Measurements from ENCODE around the gene DCTN1.
"Not testable (repeated sequence)": the region's sequence is repeated elsewhere in the genome, so short reads cannot be mapped to it uniquely, and the experiment has no call there.

Gene DCTN1

GRCh38 chr2:74368499-74368898 is 11.6 kb downstream of the DCTN1 start:
- no peak for DNase-seq

- no peak for DNase-seq
These were observed 12.3 kb downstream of the DCTN1 start for GRCh38 chr2:74367789-74368188.

GRCh38 chr2:74366036-74366435 is 14.1 kb downstream of the DCTN1 start:
- DNase-seq = no peak

GRCh38 chr2:74364533-74365505 is 15.3 kb downstream of the DCTN1 start:
- DNase-seq = no peak

- no peak for DNase-seq
These were observed 18.8 kb downstream of the DCTN1 start for GRCh38 chr2:74361327-74361726.

- no peak for DNase-seq
These were observed 22.5 kb downstream of the DCTN1 start for GRCh38 chr2:74357627-74358026.

- DNase-seq = no peak
These were observed 30.2 kb downstream of the DCTN1 start for GRCh38 chr2:74349889-74350288.

GRCh38 chr2:74347742-74348141 is 32.4 kb downstream of the DCTN1 start:
- no peak for DNase-seq

- no peak for DNase-seq
These were observed 32.8 kb downstream of the DCTN1 start for GRCh38 chr2:74347303-74347702.

GRCh38 chr2:74345272-74345943 is 34.7 kb downstream of the DCTN1 start:
- DNase-seq = no peak

- no peak for DNase-seq
These were observed 36.8 kb downstream of the DCTN1 start, which contains the start of gene SLC4A5 for GRCh38 chr2:74343316-74343715. TSS of gene SLC4A5 (minus strand) at chr2:74343416. CDS start at chr2:74315023, 28,393 bp downstream.

- DNase-seq = not testable (repeated sequence)
These were observed 43.9 kb downstream of the DCTN1 start for GRCh38 chr2:74336227-74336626.

- peak; percentile 79 to 80 for DNase-seq
These were observed 45.2 kb downstream of the DCTN1 start for GRCh38 chr2:74334931-74335333.

GRCh38 chr2:74333896-74334586 is 46.1 kb downstream of the DCTN1 start:
- no peak for DNase-seq

- no peak for DNase-seq
These were observed 46.9 kb downstream of the DCTN1 start for GRCh38 chr2:74333175-74333574.

- DNase-seq = no peak
These were observed 47.4 kb downstream of the DCTN1 start for GRCh38 chr2:74332550-74333174.

GRCh38 chr2:74328573-74328972 is 51.5 kb downstream of the DCTN1 start:
- no peak for DNase-seq

GRCh38 chr2:74328074-74328473 is 52.0 kb downstream of the DCTN1 start:
- DNase-seq = no peak

GRCh38 chr2:74327627-74328026 is 52.5 kb downstream of the DCTN1 start:
- no peak for DNase-seq

GRCh38 chr2:74327199-74327598 is 52.9 kb downstream of the DCTN1 start:
- no peak for DNase-seq

GRCh38 chr2:74325815-74326214 is 54.3 kb downstream of the DCTN1 start:
- no peak for DNase-seq

- DNase-seq = no peak
These were observed 58.4 kb downstream of the DCTN1 start for GRCh38 chr2:74321737-74322136.

GRCh38 chr2:74317701-74318100 is 62.4 kb downstream of the DCTN1 start:
- DNase-seq = no peak

All from stimulated activated CD4-positive, alpha-beta T cell treated with anti-CD3 and anti-CD28 coated beads, Interleukin-2, amount 100 ng/mL, for 48 hours (primary cell).